PC-9 (cell line): ENCODE measurements around the gene LIPJ. TPM values are rescaled to one million over a fixed set of nuclear protein-coding genes. Genes with fewer than 3 reads are reported as not detected.

Source experiments
- BruUV-seq: library from RNA; stranded (reverse); fragments of 400-500 nt; replicated peaks from 2 replicates; lab custom pipeline; 2021; lab: Mats Ljungman, UMichigan
- CTCF ChIA-PET: fragments of 300-600 bp; sonication (Branson Sonifier 250); formaldehyde crosslinking; loops from one replicate; lab custom pipeline; 2022; ENCODE audit warnings: antibody characterized with exemption; lab: Charles Lee
- POLR2A ChIA-PET: fragments of 300-600 bp; sonication (Branson Sonifier 250); formaldehyde crosslinking; loops from one replicate; lab custom pipeline; 2022; ENCODE audit warnings: antibody characterized with exemption; ENCODE audit not compliant: unreplicated experiment; lab: Charles Lee
- DNase-seq, 2 experiments: peaks; one replicate each; pipeline versions ENCODE4 v3.0.0 to v3.0.0-alpha.2; 2015 to 2022; ENCODE audit warnings: mixed read lengths in 1 of 2
- H2AFZ ChIP-seq: fragments of 200-600 bp; sonication (generic); 2 replicates; pipeline ENCODE4 v1.8.1; 2017; ENCODE audit warnings: antibody characterized with exemption
- H3F3A ChIP-seq: fragments of 200-600 bp; sonication (generic); 2 replicates; pipeline ENCODE4 v1.8.1; 2017; ENCODE audit warnings: antibody characterized with exemption, mild to moderate bottlenecking, low read depth; ENCODE audit not compliant: insufficient read depth
- H3K27ac ChIP-seq: fragments of 200-600 bp; sonication (generic); 2 replicates; pipeline ENCODE4 v1.6.1; 2016; ENCODE audit warnings: mixed run types
- H3K27me3 ChIP-seq: fragments of 200-600 bp; sonication (generic); 2 replicates; pipeline ENCODE4 v1.6.1; 2016; ENCODE audit warnings: low read depth, mixed run types; ENCODE audit not compliant: insufficient read depth
- H3K36me3 ChIP-seq: fragments of 200-600 bp; sonication (generic); 2 replicates; pipeline ENCODE4 v1.6.1; 2016; ENCODE audit warnings: low read depth, mixed run types
- H3K4me1 ChIP-seq: fragments of 200-600 bp; sonication (generic); replicated peaks from 2 replicates; pipeline ENCODE4 v1.6.1; 2016; ENCODE audit warnings: mixed run types; ENCODE audit not compliant: insufficient read depth
- H3K4me2 ChIP-seq: fragments of 200-600 bp; sonication (generic); 2 replicates; pipeline ENCODE4 v1.6.1; 2017; ENCODE audit warnings: mixed run types
- H3K4me3 ChIP-seq: fragments of 200-600 bp; sonication (generic); 2 replicates; pipeline ENCODE4 v1.6.1; 2016; ENCODE audit warnings: mixed run types
- H3K79me2 ChIP-seq: fragments of 200-600 bp; sonication (generic); 2 replicates; pipeline ENCODE4 v1.6.1; 2017; ENCODE audit warnings: low read depth, mixed run types
- H3K9me2 ChIP-seq: fragments of 200-600 bp; sonication (generic); 2 replicates; pipeline ENCODE4 v1.8.1; 2017; ENCODE audit warnings: mild to moderate bottlenecking; ENCODE audit not compliant: insufficient read depth
- H3K9me3 ChIP-seq: fragments of 200-600 bp; sonication (generic); 2 replicates; pipeline ENCODE4 v1.8.1; 2016; ENCODE audit warnings: low read depth; ENCODE audit not compliant: insufficient read depth
- H4K20me1 ChIP-seq: fragments of 200-600 bp; sonication (generic); 2 replicates; pipeline ENCODE4 v1.8.1; 2017; ENCODE audit not compliant: insufficient read depth
- CTCF ChIP-seq: fragments of 200-600 bp; sonication (generic); conservative IDR thresholded peaks from 2 replicates; pipeline ENCODE4 v1.6.1; 2017; ENCODE audit warnings: mixed run types, antibody characterized with exemption, mild to moderate bottlenecking, moderate library complexity
- intact Hi-C: fragments of 100-400 bp; cut with micrococcal nuclease; formaldehyde crosslinking; loops from one replicate; pipeline ENCODE4 v1.10.0; 2022; ENCODE audit not compliant: unreplicated experiment
- total RNA-seq: library from RNA; stranded (reverse); gene quantifications from 2 replicates; pipeline ENCODE4 v1.2.3, GENCODE V29; 2021

The LIPJ gene
- total RNA-seq, 1 experiment from 2014 or later: not detected

- ChIA-PET CTCF (no interaction called here), POLR2A (interaction anchor here (0.6 kb wide), 1 partner anchor 29 kb away, joined by 4 read pairs; no protein-coding TSS in a partner anchor)
- Histone ChIP-seq H3K4me1 (0 out of 2 replicates have a peak, but pooled peaks cover 5% of the 10 kb centered on the region), H3K9me2 (no peaks in the 10 kb centered on the region), H3F3A (no peaks in the 10 kb centered on the region), H3K9me3 (no peaks in the 10 kb centered on the region), H3K4me2 (no peak overlapping the region), H3K36me3 (no peaks in the 10 kb centered on the region), H3K27me3 (no peaks in the 10 kb centered on the region), H3K79me2 (no peaks in the 10 kb centered on the region), H4K20me1 (no peaks in the 10 kb centered on the region), H3K27ac (no peak overlapping the region), H3K4me3 (no peak overlapping the region), H2AFZ (no peak overlapping the region)
- intact Hi-C loops: no loop called here
- no peak for TF ChIP-seq CTCF
- DNase-seq: no peak
- BruUV-seq: no TSS peak
Observed at GRCh38 chr10:88652616-88653015, 66.1 kb downstream of the LIPJ start.

Other genes with a start within 250 kb of the LIPJ start
- not detected in 2 replicates for gene RNLS, start 3.4 kb upstream of the LIPJ start, total RNA-seq
- gene LIPF, start 77.7 kb downstream of the LIPJ start, total RNA-seq: not detected in 2 replicates
- not detected in 2 replicates for gene LIPK, start 119.5 kb downstream of the LIPJ start, total RNA-seq
- not detected in 2 replicates for gene LIPN, start 173.3 kb downstream of the LIPJ start, total RNA-seq
- gene LIPM, start 216.0 kb downstream of the LIPJ start, total RNA-seq: not detected in 2 replicates